IMR-90 (cell line): Measurements from ENCODE around the gene RERE. TPM values are rescaled to one million over a fixed set of nuclear protein-coding genes. Genes with fewer than 3 reads are reported as not detected.

ENCODE experiments used
- ATAC-seq: fragments of 200-7000 bp; cut with Tn5 transposase; 2 replicates; pipeline ENCODE4 v1.9.1; 2020; ENCODE audit warnings: low read depth, mild to moderate bottlenecking, moderate library complexity
- BruUV-seq: library from RNA; stranded (reverse); fragments of 400-500 nt; replicated peaks from 2 replicates; lab custom pipeline; 2021; lab: Mats Ljungman, UMichigan
- CTCF ChIA-PET: fragments of 300-600 bp; formaldehyde crosslinking; extraction: SDS; loops from one replicate; lab custom pipeline; 2021; ENCODE audit warnings: antibody characterized with exemption; lab: Yijun Ruan, JAX
- POLR2A ChIA-PET: fragments of 300-600 bp; sonication (Branson Sonifier 250); formaldehyde crosslinking; loops from one replicate; lab custom pipeline; 2022; ENCODE audit warnings: antibody characterized with exemption; ENCODE audit not compliant: unreplicated experiment; lab: Charles Lee
- DNase-seq: peaks from one replicate; pipeline ENCODE4 v3.0.0; 2013
- H2AFZ ChIP-seq: replicated peaks from 2 replicates; pipeline ENCODE3; 2013; ENCODE audit warnings: low read length, mild to moderate bottlenecking; ENCODE audit not compliant: poor library complexity
- H2AK5ac ChIP-seq: 2 replicates; pipeline ENCODE4 v1.6.1; 2013; ENCODE audit warnings: low read depth, low read length, inconsistent platforms
- H2AK9ac ChIP-seq: replicated peaks from 2 replicates; pipeline ENCODE3; 2013; ENCODE audit warnings: mild to moderate bottlenecking, low read depth, low read length, moderate library complexity; ENCODE audit not compliant: poor library complexity
- H2BK120ac ChIP-seq: 2 replicates; pipeline ENCODE4 v1.6.1; 2013; ENCODE audit warnings: low read depth, low read length, inconsistent platforms
- H2BK15ac ChIP-seq: 3 replicates; pipeline ENCODE4 v1.6.1; 2013; ENCODE audit warnings: low read depth, low read length, inconsistent platforms
- H2BK20ac ChIP-seq: 2 replicates; pipeline ENCODE4 v1.6.1; 2013; ENCODE audit warnings: low read depth, mild to moderate bottlenecking, inconsistent platforms, low read length, moderate library complexity
- H2BK5ac ChIP-seq: 2 replicates; pipeline ENCODE4 v1.6.1; 2013; ENCODE audit warnings: mild to moderate bottlenecking, low read depth, low read length, inconsistent platforms; ENCODE audit not compliant: poor library complexity, severe bottlenecking
- H3K14ac ChIP-seq: replicated peaks from 2 replicates; pipeline ENCODE4 v1.6.1; 2013; ENCODE audit warnings: low read depth, low read length, inconsistent platforms
- H3K18ac ChIP-seq: 2 replicates; pipeline ENCODE4 v1.6.1; 2013; ENCODE audit warnings: low read depth, low read length, control low read depth
- H3K23ac ChIP-seq: 2 replicates; pipeline ENCODE4 v1.6.1; 2013; ENCODE audit warnings: low read depth, low read length, inconsistent platforms
- H3K27ac ChIP-seq: 2 replicates; pipeline ENCODE4 v1.5.1; 2013; ENCODE audit warnings: mild to moderate bottlenecking, control low read depth, low read length; ENCODE audit not compliant: insufficient read depth
- H3K27me3 ChIP-seq: 2 replicates; pipeline ENCODE4 v1.6.1; 2013; ENCODE audit warnings: low read length; ENCODE audit not compliant: control insufficient read depth, insufficient read depth
- H3K36me3 ChIP-seq: 2 replicates; pipeline ENCODE4 v1.6.1; 2013; ENCODE audit warnings: low read length, mixed read lengths; ENCODE audit not compliant: control insufficient read depth, insufficient read depth
- H3K4ac ChIP-seq: 2 replicates; pipeline ENCODE4 v1.6.1; 2013; ENCODE audit warnings: low read depth, low read length, inconsistent platforms
- H3K4me1 ChIP-seq: 2 replicates; pipeline ENCODE4 v1.6.1; 2013; ENCODE audit warnings: low read length, mixed read lengths; ENCODE audit not compliant: control insufficient read depth, insufficient read depth
- H3K4me2 ChIP-seq: 2 replicates; pipeline ENCODE4 v1.6.1; 2013; ENCODE audit warnings: low read depth, mild to moderate bottlenecking, control low read depth, low read length, moderate library complexity
- H3K4me3 ChIP-seq: 2 replicates; pipeline ENCODE4 v1.5.1; 2013; ENCODE audit warnings: low read depth, mild to moderate bottlenecking, control low read depth, low read length, moderate library complexity; ENCODE audit not compliant: insufficient read depth
- H3K56ac ChIP-seq: 2 replicates; pipeline ENCODE4 v1.6.1; 2013; ENCODE audit warnings: low read length, inconsistent platforms; ENCODE audit not compliant: insufficient read depth; ENCODE audit errors: extremely low read depth
- H3K79me1 ChIP-seq, 2 experiments: 2 replicates each; pipeline ENCODE4 v1.6.1; 2013; ENCODE audit warnings: low read length in 2 of 2, inconsistent platforms in 1 of 2, low read depth in 1 of 2
- H3K9ac ChIP-seq: 2 replicates; pipeline ENCODE4 v1.6.1; 2013; ENCODE audit warnings: low read depth, low read length, control low read depth
- H3K9me1 ChIP-seq: 2 replicates; pipeline ENCODE4 v1.6.1; 2013; ENCODE audit warnings: low read length, inconsistent platforms; ENCODE audit not compliant: insufficient read depth
- H3K9me3 ChIP-seq: 2 replicates; pipeline ENCODE4 v1.6.1; 2013; ENCODE audit warnings: low read length; ENCODE audit not compliant: control insufficient read depth, insufficient read depth
- H4K20me1 ChIP-seq: 2 replicates; pipeline ENCODE4 v1.6.1; 2013; ENCODE audit warnings: low read length, inconsistent platforms; ENCODE audit not compliant: insufficient read depth
- H4K5ac ChIP-seq: 2 replicates; pipeline ENCODE4 v1.6.1; 2013; ENCODE audit warnings: mild to moderate bottlenecking, low read depth, low read length, control low read depth
- H4K8ac ChIP-seq, 2 experiments: 2 replicates each; pipeline ENCODE4 v1.6.1; 2013; ENCODE audit warnings: low read depth in 2 of 2, low read length in 2 of 2, control low read depth in 1 of 2, inconsistent platforms in 1 of 2
- H4K91ac ChIP-seq: 2 replicates; pipeline ENCODE4 v1.6.1; 2013; ENCODE audit warnings: low read depth, low read length, inconsistent platforms; ENCODE audit not compliant: insufficient read depth
- BHLHE40 ChIP-seq: fragments of 150-350 bp; IDR thresholded peaks from 2 replicates; pipeline ENCODE4 v1.6.1; 2016; ENCODE audit warnings: mild to moderate bottlenecking, low read depth, low read length
- CEBPB ChIP-seq: IDR thresholded peaks from 2 replicates; pipeline ENCODE4 v1.6.1; 2012; ENCODE audit warnings: low read depth, low read length, improper control_type of control experiment
- CHD1 ChIP-seq: IDR thresholded peaks from 2 replicates; pipeline ENCODE4 v1.6.1; 2012; ENCODE audit warnings: low read depth, low read length, improper control_type of control experiment
- FOS ChIP-seq: fragments of 150-350 bp; IDR thresholded peaks from 2 replicates; pipeline ENCODE4 v1.6.1; 2016; ENCODE audit warnings: low read depth, low read length
- MAFK ChIP-seq: IDR thresholded peaks from 2 replicates; pipeline ENCODE4 v1.6.1; 2012; ENCODE audit warnings: low read depth, low read length, improper control_type of control experiment
- MAZ ChIP-seq: IDR thresholded peaks from 2 replicates; pipeline ENCODE4 v1.6.1; 2012; ENCODE audit warnings: low read depth, mild to moderate bottlenecking, low read length, improper control_type of control experiment, moderate library complexity, borderline replicate concordance
- MXI1 ChIP-seq: IDR thresholded peaks from 2 replicates; pipeline ENCODE4 v1.6.1; 2012; ENCODE audit warnings: low read depth, mild to moderate bottlenecking, low read length, moderate library complexity, borderline replicate concordance
- NFE2L2 ChIP-seq: fragments of 150-350 bp; IDR thresholded peaks from 2 replicates; pipeline ENCODE4 v1.6.1; 2016; ENCODE audit warnings: low read depth, mild to moderate bottlenecking, low read length
- POLR2A ChIP-seq: IDR thresholded peaks from 2 replicates; pipeline ENCODE4 v1.6.1; 2012; ENCODE audit warnings: mild to moderate bottlenecking, low read depth, low read length
- RAD21 ChIP-seq: IDR thresholded peaks from 2 replicates; pipeline ENCODE4 v1.6.1; 2012; ENCODE audit warnings: low read length, improper control_type of control experiment
- RCOR1 ChIP-seq: IDR thresholded peaks from 2 replicates; pipeline ENCODE4 v1.6.1; 2012; ENCODE audit warnings: mild to moderate bottlenecking, low read length, improper control_type of control experiment; ENCODE audit not compliant: insufficient replicate concordance
- RFX5 ChIP-seq: IDR thresholded peaks from 2 replicates; pipeline ENCODE4 v1.8.0; 2012; ENCODE audit warnings: low read depth, mild to moderate bottlenecking, low read length, moderate library complexity
- SMC3 ChIP-seq: fragments of 150-350 bp; IDR thresholded peaks from 2 replicates; pipeline ENCODE4 v1.6.1; 2016; ENCODE audit warnings: low read depth, mild to moderate bottlenecking, antibody characterized with exemption, low read length, moderate library complexity
- WGBS, 2 experiments: methylation state at CpG; one replicate each; pipeline versions ENCODE4 v1.1.5 to v1.1.7; 2013; ENCODE audit warnings: missing lambda C conversion rate in 2 of 2; ENCODE audit not compliant: insufficient read length in 1 of 2; ENCODE audit errors: extremely low coverage in 2 of 2; 5-methylcytosine and 5-hydroxymethylcytosine counted together
- dilution Hi-C: fragments of 300-500 bp; cut with HindIII; formaldehyde crosslinking; loops from one replicate; pipeline ENCODE4 v1.14.3; 2018; ENCODE audit warnings: low sequenced_read_pairs; ENCODE audit not compliant: unreplicated experiment
- in situ Hi-C: fragments of 300-500 bp; cut with MboI; formaldehyde crosslinking; loops from 3 replicates; pipeline ENCODE4 v1.14.3; 2019; ENCODE audit warnings: low sequenced_read_pairs, inconsistent platforms, mixed read lengths
- intact Hi-C: fragments of 100-400 bp; cut with micrococcal nuclease; formaldehyde crosslinking; loops from 2 replicates; pipeline ENCODE4 v1.10.0; 2022
- polyA plus RNA-seq, 3 experiments: library from polyadenylated mRNA; depleted of rRNA; stranded (reverse); fragments of >200 nt; gene quantifications; 2 replicates each; pipeline ENCODE4 v1.2.3, GENCODE V29; 2012; ENCODE audit warnings: low replicate concordance in 1 of 3
- total RNA-seq: library from RNA; depleted of rRNA; stranded (reverse); fragments of >200 nt; gene quantifications from 2 replicates; pipeline ENCODE4 v1.2.3, GENCODE V29; 2012
- TF ChIP-seq, protein P1 (sequence below): fragments of 150-350 bp; IDR thresholded peaks from 2 replicates; pipeline ENCODE4 v1.6.1; 2016; ENCODE audit warnings: low read depth, mild to moderate bottlenecking, low read length, moderate library complexity, borderline replicate concordance
- TF ChIP-seq, protein P2 (sequence below): conservative IDR thresholded peaks from 2 replicates; pipeline ENCODE4 v1.5.1; 2012; ENCODE audit warnings: mild to moderate bottlenecking, low read depth, low read length, improper control_type of control experiment
- TF ChIP-seq, protein P3 (sequence below): fragments of 150-350 bp; IDR thresholded peaks from 2 replicates; pipeline ENCODE4 v1.6.1; 2017; ENCODE audit warnings: mild to moderate bottlenecking, antibody characterized with exemption, low read length, low read depth

Gene RERE
- total and polyA plus RNA-seq, 2 of the 4 experiments (the other 2 are of a cell fraction), result 11.5 to 25.1 TPM

DNA sequence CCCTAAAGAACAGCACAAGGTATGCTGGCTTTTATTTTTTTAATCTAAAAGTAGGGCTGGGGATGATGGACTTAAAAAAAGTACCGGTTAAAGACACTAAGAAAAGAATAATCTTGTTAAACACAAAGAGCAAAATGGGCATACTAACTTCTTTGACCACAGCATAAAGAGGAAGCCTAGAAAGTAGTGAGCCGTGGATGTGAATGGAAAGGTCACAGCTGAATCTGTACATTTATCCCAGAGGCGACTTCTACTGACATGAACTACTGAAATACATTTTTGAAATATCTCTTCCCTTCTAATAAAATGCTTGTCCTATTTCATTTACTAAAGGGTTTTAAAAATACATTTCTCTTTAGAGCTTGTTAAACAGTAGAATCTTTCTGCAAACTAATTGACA is 358.8 kb downstream of the RERE start:
- peaks cover 33% of the 10 kb centered on the region for H3K4me1 ChIP-seq
- H2AK5ac ChIP-seq, result no peak overlapping the region
- BruUV-seq, result no TSS peak
- H3K9me1 ChIP-seq, result peaks cover 30% of the 10 kb centered on the region
- no peak overlapping the region for H4K91ac ChIP-seq
- H3K79me1 ChIP-seq, result peaks cover 46 to 75% of the 10 kb centered on the region in 2 experiments
- no peak overlapping the region for H3K14ac ChIP-seq
- in situ Hi-C loops (no loop called here), intact Hi-C loops (no loop called here), dilution Hi-C loops (no loop called here)
- no peak overlapping the region for H3K4me3 ChIP-seq
- H3K9ac ChIP-seq, result no peak overlapping the region
- H3K23ac ChIP-seq, result no peak overlapping the region
- H4K20me1 ChIP-seq, result peaks cover 14% of the 10 kb centered on the region
- H3K4me2 ChIP-seq, result no peak overlapping the region
- H2AK9ac ChIP-seq, result no peak overlapping the region
- POLR2A ChIA-PET, result no interaction called here
- H3K27me3 ChIP-seq, result no peaks in the 10 kb centered on the region
- H3K18ac ChIP-seq, result no peak overlapping the region
- no peak for ATAC-seq
- H2BK15ac ChIP-seq, result no peak overlapping the region
- H3K4ac ChIP-seq, result no peak overlapping the region; the same call in 1 of the 2 replicates
- no peak overlapping the region for H4K8ac ChIP-seq
- H2BK120ac ChIP-seq, result no peak overlapping the region
- H3K56ac ChIP-seq, result no peak overlapping the region
- TF ChIP-seq RFX5 (no peak), CHD1 (no peak), MAFK (no peak), FOS (no peak), BHLHE40 (no peak), MAZ (no peak), SMC3 (no peak), MXI1 (no peak), RCOR1 (no peak), RAD21 (no peak), CEBPB (no peak), POLR2A (no peak), NFE2L2 (no peak)
- TF ChIP-seq, protein P1, sequence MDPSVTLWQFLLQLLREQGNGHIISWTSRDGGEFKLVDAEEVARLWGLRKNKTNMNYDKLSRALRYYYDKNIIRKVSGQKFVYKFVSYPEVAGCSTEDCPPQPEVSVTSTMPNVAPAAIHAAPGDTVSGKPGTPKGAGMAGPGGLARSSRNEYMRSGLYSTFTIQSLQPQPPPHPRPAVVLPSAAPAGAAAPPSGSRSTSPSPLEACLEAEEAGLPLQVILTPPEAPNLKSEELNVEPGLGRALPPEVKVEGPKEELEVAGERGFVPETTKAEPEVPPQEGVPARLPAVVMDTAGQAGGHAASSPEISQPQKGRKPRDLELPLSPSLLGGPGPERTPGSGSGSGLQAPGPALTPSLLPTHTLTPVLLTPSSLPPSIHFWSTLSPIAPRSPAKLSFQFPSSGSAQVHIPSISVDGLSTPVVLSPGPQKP, result no peak
- TF ChIP-seq, protein P2, sequence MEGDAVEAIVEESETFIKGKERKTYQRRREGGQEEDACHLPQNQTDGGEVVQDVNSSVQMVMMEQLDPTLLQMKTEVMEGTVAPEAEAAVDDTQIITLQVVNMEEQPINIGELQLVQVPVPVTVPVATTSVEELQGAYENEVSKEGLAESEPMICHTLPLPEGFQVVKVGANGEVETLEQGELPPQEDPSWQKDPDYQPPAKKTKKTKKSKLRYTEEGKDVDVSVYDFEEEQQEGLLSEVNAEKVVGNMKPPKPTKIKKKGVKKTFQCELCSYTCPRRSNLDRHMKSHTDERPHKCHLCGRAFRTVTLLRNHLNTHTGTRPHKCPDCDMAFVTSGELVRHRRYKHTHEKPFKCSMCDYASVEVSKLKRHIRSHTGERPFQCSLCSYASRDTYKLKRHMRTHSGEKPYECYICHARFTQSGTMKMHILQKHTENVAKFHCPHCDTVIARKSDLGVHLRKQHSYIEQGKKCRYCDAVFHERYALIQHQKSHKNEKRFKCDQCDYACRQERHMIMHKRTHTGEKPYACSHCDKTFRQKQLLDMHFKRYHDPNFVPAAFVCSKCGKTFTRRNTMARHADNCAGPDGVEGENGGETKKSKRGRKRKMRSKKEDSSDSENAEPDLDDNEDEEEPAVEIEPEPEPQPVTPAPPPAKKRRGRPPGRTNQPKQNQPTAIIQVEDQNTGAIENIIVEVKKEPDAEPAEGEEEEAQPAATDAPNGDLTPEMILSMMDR, result no peak
- TF ChIP-seq, protein P3, sequence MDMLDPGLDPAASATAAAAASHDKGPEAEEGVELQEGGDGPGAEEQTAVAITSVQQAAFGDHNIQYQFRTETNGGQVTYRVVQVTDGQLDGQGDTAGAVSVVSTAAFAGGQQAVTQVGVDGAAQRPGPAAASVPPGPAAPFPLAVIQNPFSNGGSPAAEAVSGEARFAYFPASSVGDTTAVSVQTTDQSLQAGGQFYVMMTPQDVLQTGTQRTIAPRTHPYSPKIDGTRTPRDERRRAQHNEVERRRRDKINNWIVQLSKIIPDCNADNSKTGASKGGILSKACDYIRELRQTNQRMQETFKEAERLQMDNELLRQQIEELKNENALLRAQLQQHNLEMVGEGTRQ, result no peak
- H3K9me3 ChIP-seq, result no peaks in the 10 kb centered on the region
- CTCF ChIA-PET, result no interaction called here
- no peaks in the 10 kb centered on the region; the same call in 1 of the 2 replicates for H3K36me3 ChIP-seq
- no peak overlapping the region for H2BK5ac ChIP-seq
- no CpG with 5 or more reads among the region's 3 CpGs for WGBS, 2 experiments
- no peak for DNase-seq
- no peak overlapping the region for H4K5ac ChIP-seq
- H3K27ac ChIP-seq, result no peak overlapping the region
- no peak overlapping the region for H2BK20ac ChIP-seq
- H2AFZ ChIP-seq, result no peak overlapping the region
